Stimulated activated naive CD8-positive, alpha-beta T cell treated with anti-CD3 and anti-CD28 coated beads, Interleukin-15, Interleukin-2, amounts not matched to agents 100 U/mL and 50 U/mL, for 24 hours (primary cell): ENCODE data around the gene CD40.

Experiments used
- ATAC-seq: fragments of 150-1000 bp; cut with Tn5 transposase; one replicate; pipeline ENCODE4 v1.10.0; 2021
- DNase-seq: peaks from one replicate; pipeline ENCODE4 v3.0.0; 2021

The CD40 gene

GRCh38 chr20:46123482-46124245 is 5.5 kb downstream of the CD40 start:
- no peak for DNase-seq

GRCh38 chr20:46126440-46127056 is 8.4 kb downstream of the CD40 start:
- DNase-seq (no peak), ATAC-seq (no peak)

More at GRCh38 chr20:46123482-46124245, 5.5 kb downstream of the CD40 start:
- no peak for ATAC-seq

- no peak for ATAC-seq
- no peak for DNase-seq
Measured at GRCh38 chr20:46127396-46128010, 9.4 kb downstream of the CD40 start.

GRCh38 chr20:46128310-46129151 is 10.4 kb downstream of the CD40 start:
- ATAC-seq: no peak
- DNase-seq: peak; percentile 19

- ATAC-seq: peak; percentile 42
- DNase-seq: no peak
Measured at GRCh38 chr20:46129955-46130481, 11.9 kb downstream of the CD40 start.

- DNase-seq: no peak
- ATAC-seq: no peak
Measured at GRCh38 chr20:46130534-46130933, 12.4 kb downstream of the CD40 start.

- DNase-seq: no peak
- no peak for ATAC-seq
Measured at GRCh38 chr20:46131396-46131795, 13.3 kb downstream of the CD40 start.

GRCh38 chr20:46132705-46133120 is 14.6 kb downstream of the CD40 start:
- ATAC-seq (peak; percentile 79), DNase-seq (peak; percentile 79)

GRCh38 chr20:46133886-46134654 is 16.0 kb downstream of the CD40 start:
- ATAC-seq (no peak), DNase-seq (no peak)

- ATAC-seq (no peak), DNase-seq (no peak)
Measured at GRCh38 chr20:46134716-46135115, 16.6 kb downstream of the CD40 start.

- no peak for ATAC-seq
- DNase-seq: no peak
Measured at GRCh38 chr20:46135856-46136633, 17.9 kb downstream of the CD40 start.

- DNase-seq (no peak), ATAC-seq (no peak)
Measured at GRCh38 chr20:46137816-46138215, 19.7 kb downstream of the CD40 start.

GRCh38 chr20:46139266-46139889 is 21.3 kb downstream of the CD40 start:
- no peak for ATAC-seq

GRCh38 chr20:46139908-46140482 is 21.9 kb downstream of the CD40 start:
- DNase-seq: no peak
- ATAC-seq: no peak

More at GRCh38 chr20:46139266-46139889, 21.3 kb downstream of the CD40 start:
- no peak for DNase-seq

GRCh38 chr20:46142124-46142523 is 24.0 kb downstream of the CD40 start:
- ATAC-seq (no peak), DNase-seq (no peak)

GRCh38 chr20:46144432-46145025 is 26.4 kb downstream of the CD40 start:
- ATAC-seq: no peak
- DNase-seq: no peak

GRCh38 chr20:46145713-46146112 is 27.6 kb downstream of the CD40 start:
- no peak for DNase-seq
- ATAC-seq: no peak

GRCh38 chr20:46148313-46149208 is 30.4 kb downstream of the CD40 start:
- ATAC-seq: no peak
- no peak for DNase-seq
